Superior temporal gyrus (tissue), 1 donor: Measurements from ENCODE around the gene PHF21A.
"Not testable (repeated sequence)": the region's sequence is repeated elsewhere in the genome, so short reads cannot be mapped to it uniquely, and the experiment has no call there.

Experiments
- DNase-seq: peaks from one replicate; pipeline ENCODE4 v3.0.0-alpha.2; 2016; ENCODE audit errors: extremely low spot score

Gene PHF21A

DNA sequence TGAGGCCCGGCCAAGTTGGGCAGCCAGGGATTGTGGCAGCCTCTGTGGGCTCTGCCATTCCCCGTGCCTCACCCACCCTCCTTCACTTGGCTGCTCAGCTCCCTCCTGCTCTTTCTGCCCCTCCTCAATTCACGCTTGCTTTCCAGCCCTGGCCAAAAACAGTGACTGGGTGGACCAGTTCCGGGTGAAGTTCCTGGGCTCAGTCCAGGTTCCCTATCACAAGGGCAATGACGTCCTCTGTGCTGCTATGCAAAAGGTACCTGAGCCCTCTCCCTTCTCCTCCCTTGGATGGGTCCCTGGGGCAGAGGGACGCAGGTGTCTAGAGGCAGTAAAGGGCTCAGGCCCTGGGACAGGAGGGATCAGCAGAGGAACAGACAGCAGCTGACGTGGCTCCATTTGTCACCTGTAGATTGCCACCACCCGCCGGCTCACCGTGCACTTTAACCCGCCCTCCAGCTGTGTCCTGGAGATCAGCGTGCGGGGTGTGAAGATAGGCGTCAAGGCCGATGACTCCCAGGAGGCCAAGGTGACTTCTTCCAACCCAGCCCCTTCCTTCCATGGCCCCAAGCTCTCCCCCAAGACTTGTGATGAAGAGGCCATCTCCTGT is 216.8 kb downstream of the PHF21A start:
- DNase-seq: no peak

DNA sequence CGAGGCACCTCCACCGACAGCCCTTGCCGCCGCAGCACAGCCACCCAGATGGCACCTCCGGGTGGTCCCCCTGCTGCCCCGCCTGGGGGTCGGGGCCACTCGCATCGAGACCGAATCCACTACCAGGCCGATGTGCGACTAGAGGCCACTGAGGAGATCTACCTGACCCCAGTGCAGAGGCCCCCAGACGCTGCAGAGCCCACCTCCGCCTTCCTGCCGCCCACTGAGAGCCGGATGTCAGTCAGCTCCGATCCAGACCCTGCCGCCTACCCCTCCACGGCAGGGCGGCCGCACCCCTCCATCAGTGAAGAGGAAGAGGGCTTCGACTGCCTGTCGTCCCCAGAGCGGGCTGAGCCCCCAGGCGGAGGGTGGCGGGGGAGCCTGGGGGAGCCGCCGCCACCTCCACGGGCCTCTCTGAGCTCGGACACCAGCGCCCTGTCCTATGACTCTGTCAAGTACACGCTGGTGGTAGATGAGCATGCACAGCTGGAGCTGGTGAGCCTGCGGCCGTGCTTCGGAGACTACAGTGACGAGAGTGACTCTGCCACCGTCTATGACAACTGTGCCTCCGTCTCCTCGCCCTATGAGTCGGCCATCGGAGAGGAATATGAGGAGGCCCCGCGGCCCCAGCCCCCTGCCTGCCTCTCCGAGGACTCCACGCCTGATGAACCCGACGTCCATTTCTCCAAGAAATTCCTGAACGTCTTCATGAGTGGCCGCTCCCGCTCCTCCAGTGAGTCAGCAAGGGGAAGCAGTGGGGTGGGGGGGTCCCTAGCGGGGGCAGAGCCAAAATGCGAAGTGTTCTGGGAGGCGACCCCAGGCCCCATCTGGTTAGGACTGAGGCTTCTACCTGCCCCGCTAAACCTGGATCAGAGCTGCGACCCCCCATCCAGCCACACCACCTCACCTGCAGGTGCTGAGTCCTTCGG is 218.5 kb downstream of the PHF21A start:
- no peak for DNase-seq

DNA sequence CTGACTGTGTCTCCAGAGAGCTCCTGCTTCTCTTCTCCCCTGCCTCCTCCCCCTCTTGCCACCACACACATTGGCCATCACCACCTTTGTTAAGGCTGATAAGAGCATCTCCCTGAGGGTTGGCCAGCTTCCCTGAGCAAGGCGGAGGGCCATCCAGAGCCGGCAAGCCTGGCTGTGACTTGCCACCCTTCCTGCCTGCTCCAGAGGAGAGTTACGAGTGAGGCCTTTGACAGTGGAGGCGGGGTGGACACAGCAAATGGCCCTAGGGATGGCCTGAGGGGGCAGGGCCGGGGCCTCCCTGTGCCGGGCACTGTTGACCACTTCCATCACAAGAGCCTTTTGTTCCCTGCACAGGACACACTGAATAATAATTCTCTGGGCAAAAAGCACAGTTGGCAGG is 219.6 kb downstream of the PHF21A start:
- peak; percentile 91 for DNase-seq

DNA sequence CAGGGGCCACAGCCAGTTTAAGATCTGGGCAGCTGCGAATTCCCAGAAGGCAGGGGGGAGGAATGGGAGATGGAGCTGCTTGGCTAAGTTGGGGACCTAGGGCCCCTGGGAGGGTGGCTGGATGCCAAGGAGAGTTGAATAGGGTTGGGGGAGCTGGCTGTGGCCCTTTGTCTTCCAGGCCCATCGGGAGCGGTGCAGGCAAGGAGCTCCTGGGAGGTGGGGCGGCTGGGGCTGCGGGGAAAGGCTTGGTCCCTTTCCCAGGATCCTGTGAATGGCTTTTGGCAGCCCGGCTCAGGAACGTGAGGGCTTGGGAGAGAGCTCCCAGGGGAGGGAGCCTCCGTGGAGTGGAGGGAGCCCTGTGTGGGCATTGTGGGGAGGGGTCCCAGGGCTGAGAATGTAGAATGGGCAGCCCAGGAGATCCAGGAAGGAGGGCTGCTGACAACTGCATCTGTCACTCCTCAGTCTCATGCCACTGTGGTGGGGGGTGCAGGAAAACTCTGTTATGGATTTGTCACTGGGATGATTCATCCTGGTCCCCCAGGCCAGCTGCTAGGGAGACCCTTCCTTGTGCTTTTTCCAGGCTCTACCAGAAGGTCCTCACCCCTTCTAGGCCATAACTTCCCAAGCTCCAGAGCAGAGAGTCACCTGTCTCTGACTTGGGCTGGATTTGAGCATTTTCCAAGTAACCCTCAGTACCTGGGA is 220.2 kb downstream of the PHF21A start:
- DNase-seq: peak; percentile 70

DNA sequence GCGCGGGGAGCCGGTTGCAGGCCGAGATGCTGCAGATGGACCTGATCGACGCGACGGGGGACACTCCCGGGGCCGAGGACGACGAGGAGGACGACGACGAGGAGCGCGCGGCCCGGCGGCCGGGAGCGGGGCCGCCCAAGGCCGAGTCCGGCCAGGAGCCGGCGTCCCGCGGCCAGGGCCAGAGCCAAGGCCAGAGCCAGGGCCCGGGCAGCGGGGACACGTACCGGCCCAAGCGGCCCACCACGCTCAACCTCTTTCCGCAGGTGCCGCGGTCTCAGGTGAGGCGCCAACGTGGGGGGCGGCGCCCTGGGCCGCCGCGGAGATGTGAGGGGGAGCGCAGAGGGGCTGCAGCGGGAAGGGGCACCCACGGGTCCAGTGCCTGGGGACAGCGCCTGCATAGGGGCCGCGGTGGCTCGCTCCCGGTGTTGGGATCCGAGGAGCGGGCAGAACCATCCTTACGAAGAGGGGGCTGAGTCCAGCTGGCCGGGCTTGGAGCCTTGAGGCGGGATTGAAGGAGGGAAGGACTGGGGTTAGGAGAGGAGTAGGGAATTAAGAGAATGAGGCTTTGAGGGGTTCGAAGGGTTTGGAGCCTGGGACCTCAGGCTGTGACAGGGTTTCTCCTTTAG is 221.0 kb downstream of the PHF21A start:
- not testable (repeated sequence) for DNase-seq

DNA sequence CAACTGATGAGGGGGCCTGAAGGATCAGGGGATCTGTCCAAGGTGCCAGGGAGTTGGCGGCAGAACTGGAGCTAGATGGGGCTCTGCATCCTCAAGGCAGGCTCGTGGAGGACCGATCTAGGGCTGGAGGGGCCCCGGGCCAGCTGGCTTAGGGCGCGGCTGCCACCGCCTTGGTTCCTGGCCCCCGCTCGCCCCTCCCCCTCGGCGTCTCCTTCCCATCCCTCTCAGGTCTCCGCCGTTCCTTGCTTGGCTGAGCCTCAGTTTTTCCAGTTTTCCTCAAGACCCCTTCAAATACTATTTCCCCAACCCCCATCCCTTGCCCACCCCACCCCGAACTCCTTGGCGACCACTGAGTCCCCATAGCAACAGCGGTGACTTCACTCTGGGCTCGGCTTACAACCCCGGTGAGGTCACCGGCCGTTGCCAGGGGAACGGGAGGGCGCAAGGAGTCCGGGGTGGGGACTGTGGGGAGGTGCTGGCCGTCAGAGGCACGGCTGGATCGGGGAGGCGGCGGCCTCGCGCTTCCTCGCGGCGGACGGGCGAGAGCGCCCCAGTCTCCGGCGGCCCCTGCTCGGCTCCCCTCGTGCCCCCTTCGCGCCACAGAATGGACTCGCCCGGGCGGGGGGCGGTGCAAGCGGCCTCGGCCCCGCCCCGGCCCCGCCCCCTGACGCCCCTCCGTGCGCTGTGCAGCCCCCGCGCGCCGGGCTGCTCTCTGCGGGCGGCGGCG is 221.6 kb downstream of the PHF21A start:
- peak; percentile 90 for DNase-seq

DNA sequence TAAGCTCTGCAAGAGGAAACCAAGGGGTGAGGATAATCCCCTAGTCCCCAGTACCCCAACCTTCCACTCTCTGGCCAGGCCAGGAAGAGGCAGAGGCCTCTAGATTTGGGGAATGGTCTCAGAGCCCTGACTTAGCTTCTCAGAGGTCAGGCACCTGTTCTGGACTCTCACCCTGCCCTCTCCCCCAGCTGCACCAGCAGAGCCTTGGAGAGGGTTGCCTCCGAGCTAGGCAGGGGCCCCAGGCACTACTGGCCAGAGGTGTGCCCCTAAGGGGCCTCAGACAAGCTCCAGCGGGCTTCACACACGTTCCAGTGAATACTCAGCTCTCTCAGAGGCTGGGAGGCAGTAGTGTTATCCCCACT is 222.2 kb downstream of the PHF21A start:
- no peak for DNase-seq

DNA sequence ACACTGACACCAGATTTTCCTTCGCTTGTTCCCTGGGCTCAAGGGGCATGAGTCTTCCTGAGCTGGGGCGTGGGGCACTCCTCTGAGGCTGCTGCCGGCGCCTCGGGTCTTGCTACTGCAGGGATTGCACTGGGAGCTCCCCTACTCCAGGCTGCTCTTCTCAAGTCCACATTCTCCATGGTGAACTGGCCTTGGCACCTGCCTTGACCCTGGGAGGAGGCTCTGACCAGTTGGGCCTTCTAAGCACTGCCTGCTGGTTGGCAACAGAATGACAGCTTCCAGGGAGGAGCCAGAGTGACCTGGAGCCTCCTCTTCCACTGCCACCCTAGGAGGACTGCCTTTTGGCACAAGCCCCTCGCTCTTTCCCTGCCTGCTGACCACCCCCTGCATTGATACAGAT is 223.7 kb downstream of the PHF21A start:
- no peak for DNase-seq

DNA sequence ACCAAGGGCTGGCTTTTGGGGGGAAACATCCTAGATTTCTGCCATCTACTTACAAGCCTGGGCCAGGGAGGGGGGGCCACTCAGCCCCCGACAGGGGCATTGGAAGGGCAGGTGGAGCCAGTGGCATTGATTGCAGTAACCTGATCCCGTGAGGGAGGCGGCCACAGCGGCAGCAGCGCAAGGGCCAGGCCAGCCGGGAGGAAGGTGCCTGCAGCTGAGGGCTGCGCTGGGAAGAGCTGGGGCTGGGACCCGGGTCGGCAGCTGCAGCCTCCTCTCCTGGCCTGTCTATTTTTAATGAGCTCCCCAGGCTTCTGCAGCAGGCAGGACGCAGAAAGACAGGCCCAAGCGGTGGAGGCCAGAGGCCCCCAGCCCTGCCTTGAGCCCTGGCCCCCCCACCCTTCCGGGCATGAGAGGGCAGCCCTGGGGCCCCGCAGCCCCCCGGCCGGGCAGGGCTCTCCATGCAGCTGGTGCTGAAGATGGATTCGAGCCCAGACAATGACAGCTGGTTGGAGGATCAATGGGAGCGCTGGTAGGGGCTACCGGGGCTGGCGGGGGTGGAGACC is 224.8 kb downstream of the PHF21A start:
- DNase-seq: peak; percentile 48

DNA sequence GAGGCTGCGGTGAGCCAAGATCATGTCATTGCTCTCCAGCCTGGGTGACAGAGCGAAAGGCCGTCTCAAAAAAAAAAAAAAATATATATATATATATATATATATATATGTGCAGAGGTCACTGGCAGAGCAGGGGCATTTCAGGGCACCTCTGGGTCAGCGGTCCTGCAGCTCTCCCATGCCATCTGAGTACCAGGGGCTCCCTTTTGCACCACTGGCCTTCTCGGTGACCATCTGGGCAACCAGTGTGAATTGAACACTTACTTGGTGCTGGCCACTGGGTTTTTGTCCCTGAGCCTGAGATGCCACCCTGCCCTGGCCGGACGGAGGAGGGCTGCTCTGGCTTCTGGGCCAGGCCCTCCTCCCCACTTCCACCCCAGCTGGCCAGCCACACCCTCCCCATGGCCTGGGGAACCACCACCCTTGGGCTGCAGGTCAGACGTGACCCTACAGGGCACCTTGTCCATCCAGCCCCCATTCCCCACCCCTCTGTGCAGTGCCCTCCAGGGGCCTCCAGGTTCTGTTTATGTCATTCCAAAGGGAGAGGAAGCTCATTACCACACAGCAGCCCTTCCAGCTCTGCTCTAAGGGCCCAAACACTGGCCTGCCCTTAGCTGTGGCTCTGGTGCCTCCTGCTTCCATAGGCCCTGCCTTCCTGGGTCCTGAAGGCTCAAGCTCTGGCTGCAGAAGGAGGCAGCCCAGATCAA is 225.5 kb downstream of the PHF21A start:
- DNase-seq: no peak

DNA sequence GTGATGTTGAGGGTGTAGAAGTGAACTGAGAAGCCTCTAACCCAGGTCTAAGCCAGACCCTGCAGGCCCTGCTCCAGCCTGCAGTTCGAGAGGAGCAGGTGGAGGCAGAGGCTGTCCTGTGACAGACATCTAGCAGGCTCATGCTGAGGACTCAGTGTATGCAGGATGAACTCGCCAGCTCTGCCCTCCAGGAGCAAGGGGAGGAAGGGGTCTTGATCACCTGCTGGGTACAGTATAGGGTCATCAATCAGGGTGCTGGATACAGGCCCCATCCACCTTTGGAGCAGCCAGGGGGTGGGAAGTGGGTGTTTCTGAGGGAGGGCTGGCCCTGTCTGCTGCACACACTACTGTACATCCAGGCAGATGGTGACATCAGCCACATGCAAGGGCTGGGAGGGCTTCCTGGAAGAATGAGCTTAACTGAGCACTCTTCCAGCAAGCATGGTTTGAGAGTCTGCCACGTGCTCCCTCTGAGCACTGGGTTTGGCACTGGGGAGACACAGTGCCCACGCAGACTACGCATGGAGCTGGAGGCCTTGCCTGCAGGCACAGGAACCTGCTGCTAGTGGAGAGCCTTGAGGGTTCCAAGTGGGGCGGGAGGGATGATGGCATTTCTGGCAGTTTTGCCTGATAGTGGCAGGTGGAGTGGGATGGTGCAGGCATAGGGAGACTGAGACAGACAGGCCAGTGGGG is 226.6 kb downstream of the PHF21A start:
- DNase-seq: peak; percentile 31

DNA sequence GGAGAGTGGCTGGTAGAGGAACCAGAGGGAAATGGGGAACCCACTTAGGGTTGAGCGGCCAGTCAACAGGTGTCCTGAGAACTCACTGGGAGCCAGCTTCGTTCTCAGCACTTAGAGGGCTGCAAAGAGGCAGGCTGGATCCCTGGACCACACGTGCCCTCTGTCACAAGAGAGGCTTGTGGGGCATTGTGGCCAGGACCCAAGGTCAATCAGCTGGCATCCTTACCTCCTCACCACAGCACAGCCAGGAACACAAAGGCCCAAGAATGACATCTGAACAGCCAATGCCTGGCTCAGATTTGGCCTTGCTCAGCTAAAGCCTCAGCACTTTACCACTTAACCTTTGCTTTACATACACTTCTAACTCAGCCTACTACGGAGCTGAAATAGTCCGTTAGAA is 228.4 kb downstream of the PHF21A start:
- no peak for DNase-seq

DNA sequence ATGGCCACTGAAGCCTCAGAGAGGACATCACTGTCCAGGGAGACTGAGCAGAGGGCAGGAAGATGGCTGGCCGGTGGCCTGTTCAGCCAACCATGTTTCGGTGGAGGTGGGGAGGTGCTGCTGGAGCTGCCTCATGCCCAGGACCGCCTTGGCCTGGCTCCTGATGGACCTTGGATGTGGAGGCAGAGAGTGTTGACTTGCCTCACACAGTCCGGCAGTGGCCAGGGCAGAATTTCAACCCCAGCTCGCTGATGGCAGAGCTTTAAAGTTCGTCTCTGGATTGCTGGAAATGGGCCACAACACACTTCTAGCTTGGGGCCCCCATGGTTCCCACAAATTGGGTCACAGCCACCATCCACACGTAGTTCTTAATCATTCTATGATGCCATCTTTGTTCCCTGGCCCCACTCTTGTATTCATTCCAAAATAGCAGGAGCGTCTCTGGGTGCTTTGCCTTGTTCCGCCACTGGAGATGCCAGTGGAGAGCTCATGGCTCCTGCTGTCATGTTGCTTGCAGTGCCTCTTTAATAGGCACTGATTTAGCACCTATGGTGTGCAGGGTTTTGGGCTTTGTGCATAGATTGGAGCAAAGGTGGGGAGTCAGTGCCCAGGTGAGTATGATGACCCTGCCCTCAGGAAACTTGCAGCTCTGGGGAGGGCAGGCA is 230.2 kb downstream of the PHF21A start:
- DNase-seq: no peak

DNA sequence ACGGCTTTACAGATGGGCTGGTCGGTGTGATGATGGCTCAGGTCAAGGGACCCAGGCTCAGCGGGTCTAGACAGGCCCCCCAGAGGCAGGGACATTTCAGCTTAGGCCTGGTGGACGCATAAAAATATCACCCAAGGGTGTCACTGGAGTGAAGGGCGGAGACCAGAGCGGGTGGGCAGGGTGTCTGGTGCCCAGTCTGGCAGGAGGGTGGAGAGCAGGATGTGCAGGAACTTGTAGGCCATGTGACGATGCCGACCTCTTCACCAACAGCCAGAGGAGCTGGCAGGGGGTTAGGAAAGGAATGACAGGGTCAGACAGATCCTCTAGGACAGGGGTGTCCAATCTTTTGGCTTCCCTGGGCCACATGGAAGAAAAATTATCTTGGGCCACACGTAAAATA is 231.3 kb downstream of the PHF21A start:
- no peak for DNase-seq

DNA sequence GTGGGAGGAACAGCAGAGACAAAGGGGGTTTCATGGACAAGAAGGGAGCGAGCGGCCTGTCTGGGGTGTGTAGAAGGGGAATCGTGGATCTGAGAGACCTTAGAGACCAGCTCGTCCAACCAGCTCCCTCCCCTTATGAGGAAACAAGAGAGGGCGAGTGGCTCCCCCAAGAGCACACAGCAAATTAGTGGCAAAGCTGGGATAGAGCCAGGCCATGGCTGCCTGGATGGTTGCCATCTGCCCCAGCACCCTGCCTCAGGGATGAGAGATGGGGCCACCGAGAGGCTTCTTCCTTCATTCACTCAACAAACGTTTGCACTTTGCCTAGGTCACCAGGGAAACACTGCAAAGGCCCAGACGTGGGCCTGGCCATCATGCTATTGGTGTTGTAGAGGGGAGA is 231.7 kb downstream of the PHF21A start:
- no peak for DNase-seq

DNA sequence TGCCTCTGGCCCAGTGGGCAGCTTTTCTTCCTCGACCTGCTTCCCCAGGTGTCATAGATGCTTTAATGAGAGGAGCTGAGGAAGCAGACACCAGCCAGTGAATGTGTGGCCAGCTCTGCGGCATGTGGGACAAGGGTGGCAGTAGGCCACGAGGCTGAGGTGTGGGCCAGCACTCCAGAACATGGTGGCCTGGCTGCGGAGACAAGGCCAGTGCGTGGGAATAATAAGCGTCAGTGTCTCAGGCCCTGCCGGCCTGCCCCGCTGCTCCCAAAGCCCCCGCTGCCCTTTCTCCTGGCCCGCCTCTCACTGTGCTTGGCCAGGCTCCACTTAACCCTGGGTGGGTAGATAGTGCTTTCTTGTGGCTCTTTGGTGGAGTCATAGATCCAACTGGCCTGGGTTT is 233.7 kb downstream of the PHF21A start:
- no peak for DNase-seq

DNA sequence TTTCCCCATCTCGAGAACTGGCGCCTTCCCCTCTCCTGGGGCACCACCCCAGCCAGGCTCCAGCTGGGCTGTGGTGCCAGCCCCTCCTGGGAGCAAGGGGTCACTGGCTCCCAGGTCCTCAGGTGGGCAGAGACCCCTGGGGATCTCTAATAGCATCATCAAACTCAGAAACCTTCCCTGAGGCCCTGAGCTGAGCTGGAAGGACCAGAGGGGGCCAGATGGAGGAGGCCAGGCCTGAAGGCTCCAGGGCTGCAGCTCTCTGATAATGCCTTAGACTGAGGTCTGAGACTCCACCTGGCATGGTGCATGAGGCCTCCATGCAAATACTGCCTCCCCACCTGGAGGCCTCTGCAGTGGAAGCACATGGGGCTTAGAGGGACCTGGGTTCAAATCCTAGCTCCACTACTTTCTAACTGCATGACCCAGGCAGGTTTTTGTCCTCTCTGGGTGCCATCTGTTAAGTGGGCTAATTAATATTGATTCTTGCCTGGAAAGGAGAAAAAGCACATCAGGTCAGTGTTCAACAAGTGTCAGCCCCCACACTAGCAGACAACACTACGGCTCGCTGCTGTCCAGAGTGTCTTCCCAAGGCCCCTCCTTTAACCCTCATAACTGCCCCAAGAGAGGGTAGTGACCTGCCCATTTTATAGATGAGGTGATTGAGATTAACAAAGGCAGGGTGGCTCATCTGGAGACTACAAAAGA is 234.3 kb downstream of the PHF21A start:
- DNase-seq: no peak

DNA sequence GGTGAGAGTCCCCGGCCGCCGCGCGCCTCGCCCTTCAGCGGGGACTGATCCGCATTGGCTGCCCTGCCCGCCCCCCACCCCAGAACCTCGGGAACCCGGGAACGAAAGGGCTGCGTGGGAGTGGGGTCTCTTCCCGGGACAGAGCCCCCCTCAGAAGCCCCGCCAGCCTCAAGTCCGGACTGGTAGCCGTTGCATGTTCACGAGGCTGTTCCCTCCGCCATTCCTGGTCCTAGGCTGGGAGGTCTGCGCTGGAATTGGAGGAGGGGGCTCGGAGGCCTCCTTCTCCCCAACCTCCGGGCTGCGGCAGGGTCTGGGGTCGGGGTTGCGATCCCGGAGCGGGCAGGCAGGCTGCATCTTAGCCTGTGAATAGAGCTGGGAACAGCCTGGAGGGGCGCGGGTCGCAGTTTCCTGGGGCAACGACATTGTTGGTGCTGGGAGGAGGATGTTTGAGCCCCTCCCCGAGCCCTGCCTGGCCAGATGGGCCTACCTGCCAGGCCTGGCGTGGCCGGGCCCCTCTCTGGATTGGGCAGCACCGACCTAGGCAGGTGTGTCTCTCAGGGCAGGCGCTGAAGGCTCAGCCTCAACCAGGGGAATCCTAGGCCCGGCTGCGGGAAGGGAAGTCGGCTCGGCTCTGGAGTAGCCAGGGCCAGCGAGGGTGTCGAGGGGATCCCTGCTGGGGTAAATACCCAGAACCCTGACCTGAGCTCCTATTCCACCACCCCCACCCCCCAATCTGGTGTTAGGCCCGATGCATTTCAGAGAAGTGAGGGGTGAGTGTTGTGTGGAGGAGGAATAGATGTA is 235.1 kb downstream of the PHF21A start:
- no peak for DNase-seq
